ENCODE results near the gene SLC25A30.
"Not testable (repeated sequence)": the region's sequence is repeated elsewhere in the genome, so short reads cannot be mapped to it uniquely, and the experiment has no call there.

The SLC25A30 gene

DNA sequence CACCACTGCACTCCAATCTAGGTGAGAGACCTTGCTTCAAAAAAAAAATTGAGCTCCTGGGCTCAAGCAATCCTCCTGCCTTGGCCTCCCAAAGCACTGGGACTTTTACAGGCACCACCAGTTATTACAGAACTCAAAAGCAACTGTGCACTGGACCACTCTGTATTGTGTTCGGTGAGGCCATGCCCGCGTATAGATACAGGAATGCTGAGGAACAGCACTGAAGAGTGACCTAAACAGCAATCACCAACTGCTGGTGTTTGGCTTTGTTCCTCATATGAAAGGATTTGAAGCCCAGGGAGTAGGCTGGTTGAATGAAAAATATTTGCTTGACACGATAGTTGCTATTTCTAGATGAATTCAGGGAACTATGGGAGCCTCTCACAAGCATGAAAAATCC is 29.5 kb downstream of the SLC25A30 start:
- no peak for DNase-seq

DNA sequence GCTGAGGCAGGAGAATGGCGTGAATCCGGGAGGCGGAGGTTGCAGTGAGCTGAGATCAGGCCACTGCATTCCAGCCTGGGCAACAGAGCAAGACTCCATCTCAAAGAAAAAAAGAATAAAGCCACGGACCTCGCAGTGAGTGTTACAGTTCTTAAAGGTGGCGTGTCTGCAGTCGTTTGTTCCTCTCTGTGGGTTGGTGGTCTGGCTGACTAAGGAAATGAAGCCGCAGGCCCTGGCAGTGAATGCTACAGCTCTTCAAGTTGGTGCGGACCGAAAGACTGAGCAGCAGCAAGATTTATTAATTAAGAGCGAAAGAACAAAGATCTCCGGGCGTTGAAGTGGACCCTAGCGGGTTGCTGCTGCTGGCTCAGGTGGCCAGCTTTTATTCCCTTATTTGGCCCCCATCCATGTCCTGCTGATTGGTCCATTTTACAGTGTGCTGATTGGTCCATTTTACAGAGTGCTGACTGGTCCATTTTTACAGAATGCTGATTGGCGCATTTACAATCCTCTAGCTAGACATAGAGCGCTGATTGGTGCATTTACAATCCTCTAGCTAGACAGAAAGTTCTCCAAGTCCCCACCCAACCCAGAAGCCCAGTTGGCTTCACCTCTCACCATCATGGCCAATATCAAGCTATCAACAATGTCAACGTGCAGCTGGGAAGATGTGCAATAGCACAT is 31.1 kb downstream of the SLC25A30 start:
- not testable (repeated sequence) for DNase-seq

DNA sequence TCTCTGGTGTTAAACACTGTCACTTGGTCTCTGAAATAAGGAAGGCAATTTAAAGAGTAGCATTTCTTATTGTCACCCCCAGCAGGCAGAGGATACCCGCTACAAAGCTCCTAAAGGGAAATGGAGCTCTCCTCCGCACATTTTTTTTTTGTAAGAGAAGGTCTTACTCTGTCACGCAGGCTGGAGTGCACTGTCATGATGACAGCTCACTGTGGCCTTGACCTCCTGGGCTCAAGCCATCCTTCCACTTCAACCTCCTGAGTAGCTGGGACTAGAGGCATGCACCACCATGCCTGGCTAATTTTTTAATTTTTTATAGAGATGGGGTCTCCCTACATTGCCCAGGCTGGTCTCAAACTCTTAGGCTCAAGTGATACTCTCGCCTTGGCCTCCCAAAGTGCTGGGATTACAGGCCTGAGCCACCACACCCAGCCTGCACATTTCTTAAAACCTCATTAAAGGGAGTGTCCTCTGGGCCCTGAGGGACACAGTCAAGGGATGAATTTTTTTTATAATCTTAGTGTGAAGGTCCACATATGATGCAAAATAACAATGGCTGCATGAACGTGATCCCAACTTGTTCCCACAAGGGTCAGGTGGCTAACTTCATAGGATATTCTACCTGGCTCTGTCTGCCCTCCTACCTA is 32.1 kb downstream of the SLC25A30 start:
- no peak for DNase-seq

DNA sequence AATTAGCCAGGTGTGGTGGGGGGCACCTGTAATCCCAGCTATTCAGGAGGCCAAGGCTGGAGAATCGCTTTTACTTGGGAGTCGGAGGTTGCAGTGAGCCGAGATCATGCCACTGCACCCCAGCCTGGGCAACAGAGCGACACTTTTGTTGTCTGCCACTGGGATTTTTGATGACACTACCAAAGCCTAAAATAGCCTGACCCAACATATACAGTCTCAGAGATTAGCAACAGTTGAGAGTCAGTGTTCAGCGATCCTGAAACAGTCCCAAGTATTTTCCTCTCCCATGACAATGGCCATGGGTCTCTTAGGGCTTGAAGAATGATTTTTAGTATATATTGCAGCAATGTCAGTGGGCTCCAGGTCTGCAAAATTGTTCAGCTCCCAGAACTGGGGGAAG is 32.9 kb downstream of the SLC25A30 start:
- DNase-seq: no peak

DNA sequence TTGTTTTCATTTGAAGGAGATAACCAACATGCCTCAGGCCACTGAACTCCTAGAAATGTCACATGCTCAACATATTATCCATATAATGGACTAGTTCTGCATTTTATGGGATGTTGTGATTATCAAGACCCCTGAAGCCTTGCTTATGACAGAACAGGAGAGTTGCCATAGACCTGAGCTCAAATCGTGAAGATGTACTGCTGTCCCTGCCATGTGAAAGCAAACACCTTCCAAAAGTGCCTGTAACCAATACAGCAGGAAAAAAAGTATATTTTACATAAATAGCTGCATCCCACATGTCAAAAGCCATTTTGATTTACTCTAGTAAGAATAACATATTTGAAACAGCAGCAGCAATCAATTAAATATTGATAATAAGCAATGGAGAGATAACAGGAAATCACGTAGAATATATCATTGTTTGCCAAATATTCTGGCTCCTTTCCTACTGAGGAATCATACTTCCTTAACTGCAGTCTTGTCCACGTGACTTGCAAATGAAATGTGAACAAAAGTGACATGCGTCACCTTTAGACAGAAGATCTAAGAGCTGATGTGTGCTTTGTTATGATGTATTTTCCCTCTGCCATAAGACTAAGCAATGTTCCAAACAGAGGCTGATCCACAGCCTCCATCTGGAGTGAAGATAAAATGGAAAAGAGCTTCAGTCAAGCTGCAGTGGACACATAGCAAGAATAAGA is 33.5 kb downstream of the SLC25A30 start:
- no peak for DNase-seq

- not testable (repeated sequence) for DNase-seq
Observed at GRCh38 chr13:45382739-45383138, 35.4 kb downstream of the SLC25A30 start.

- DNase-seq: no peak
Observed at GRCh38 chr13:45381196-45381595, 37.0 kb downstream of the SLC25A30 start.

- not testable (repeated sequence) for DNase-seq
Observed at GRCh38 chr13:45380708-45381107, 37.5 kb downstream of the SLC25A30 start.

- not testable (repeated sequence) for DNase-seq
Observed at GRCh38 chr13:45379516-45379915, 38.7 kb downstream of the SLC25A30 start.

GRCh38 chr13:45378786-45379185 is 39.4 kb downstream of the SLC25A30 start:
- not testable (repeated sequence) for DNase-seq

- DNase-seq: not testable (repeated sequence)
Observed at GRCh38 chr13:45377314-45377713, 40.9 kb downstream of the SLC25A30 start.

DNA sequence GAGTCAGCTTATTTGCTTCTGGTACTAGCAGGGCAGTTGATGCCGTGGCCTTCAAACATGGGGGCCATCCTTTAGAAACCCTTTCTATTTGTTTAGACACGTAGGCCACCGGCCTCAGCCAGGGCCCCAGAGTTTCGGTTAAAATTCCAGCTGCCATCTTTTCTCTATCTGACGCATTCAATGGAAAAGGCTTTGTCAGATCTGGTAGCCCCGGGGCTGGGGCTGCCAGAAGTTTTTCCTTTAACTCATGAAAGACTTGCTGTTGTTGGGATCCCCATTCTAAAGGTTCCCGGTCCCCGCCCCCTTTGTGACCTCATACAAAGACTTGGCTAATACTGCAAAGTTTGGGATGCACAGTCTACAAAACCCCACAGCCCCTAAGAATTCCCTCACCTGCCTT is 41.5 kb downstream of the SLC25A30 start:
- not testable (repeated sequence) for DNase-seq

GRCh38 chr13:45374917-45375316 is 43.3 kb downstream of the SLC25A30 start:
- no peak for DNase-seq

DNA sequence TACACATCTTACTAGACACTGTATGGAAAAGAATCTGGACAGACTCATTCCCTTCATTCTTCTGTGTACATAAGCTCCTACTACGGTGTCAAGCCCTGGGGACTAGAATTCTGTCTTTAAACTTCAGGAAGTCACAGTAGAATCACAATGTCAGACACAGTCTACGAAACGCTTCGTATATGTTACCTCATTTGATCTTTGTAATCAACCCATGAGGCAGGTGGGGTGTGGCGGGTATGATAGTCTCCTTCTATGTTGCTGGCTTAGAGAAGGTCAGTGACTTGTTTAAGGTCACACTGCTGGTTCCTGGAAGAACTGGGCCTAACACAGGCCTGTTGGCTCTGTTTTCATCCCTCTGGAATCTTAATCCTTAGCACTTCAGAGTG is 45.0 kb downstream of the SLC25A30 start:
- DNase-seq: no peak

- DNase-seq: no peak
Observed at GRCh38 chr13:45372189-45373161, 45.7 kb downstream of the SLC25A30 start.

GRCh38 chr13:45370922-45371406 is 47.2 kb downstream of the SLC25A30 start:
- DNase-seq: no peak

DNA sequence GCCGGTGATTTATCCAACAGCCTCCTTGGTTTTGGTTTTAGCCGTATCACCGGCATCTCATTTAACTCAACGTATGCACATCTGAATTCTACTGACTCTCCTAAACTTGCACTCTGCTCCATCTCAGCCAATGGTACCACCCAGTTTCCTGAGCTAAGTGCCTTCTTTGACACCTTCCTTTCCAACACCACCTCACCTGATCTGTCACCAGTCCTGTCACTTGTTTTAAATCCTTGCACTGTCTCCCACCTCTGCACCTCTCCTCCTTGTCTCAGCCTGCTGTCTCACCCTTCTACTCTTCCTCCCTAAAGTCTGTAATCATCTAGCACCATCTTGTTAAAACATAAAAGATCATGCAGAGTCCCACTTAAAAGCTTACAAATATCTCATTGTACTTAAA is 49.1 kb downstream of the SLC25A30 start:
- DNase-seq: no peak

- no peak for DNase-seq
Observed at GRCh38 chr13:45368571-45368970, 49.6 kb downstream of the SLC25A30 start.

- no peak for DNase-seq
Observed at GRCh38 chr13:45368005-45368404, 50.2 kb downstream of the SLC25A30 start.

DNA sequence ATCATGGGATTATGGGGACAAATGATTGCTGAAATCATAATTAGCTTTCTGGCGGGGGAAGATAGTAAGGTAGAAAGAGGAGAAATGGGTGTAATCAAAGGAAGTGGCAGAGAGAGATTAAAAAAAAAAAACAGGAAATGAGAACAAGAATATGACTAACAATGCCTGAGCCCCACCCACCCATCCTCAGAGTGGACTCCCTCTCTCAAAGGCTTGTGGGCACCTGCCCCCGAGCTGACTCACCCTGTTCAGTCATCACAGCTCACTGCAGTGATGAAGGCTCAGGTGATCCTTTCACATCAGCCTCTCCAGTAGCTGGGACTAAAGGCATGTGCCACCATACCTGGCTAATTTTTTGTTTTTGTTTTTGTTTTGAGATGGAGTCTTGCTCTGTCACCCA is 50.8 kb downstream of the SLC25A30 start:
- no peak for DNase-seq

DNA sequence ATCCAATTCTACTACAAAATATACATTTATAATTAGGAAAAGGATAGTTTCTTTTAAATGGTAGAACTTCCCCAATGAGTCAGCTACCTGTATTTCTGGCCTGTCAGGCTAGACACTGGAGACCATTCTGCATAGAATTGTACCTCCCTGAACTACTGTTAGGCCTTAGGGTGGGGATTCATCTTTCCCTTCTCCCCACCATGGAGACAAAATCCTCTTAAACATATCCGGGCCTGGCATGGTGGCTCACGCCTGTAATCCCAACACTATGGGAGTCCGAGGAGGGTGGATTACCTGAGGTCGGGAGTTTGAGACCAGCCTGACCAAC is 52.7 kb downstream of the SLC25A30 start:
- no peak for DNase-seq

DNA sequence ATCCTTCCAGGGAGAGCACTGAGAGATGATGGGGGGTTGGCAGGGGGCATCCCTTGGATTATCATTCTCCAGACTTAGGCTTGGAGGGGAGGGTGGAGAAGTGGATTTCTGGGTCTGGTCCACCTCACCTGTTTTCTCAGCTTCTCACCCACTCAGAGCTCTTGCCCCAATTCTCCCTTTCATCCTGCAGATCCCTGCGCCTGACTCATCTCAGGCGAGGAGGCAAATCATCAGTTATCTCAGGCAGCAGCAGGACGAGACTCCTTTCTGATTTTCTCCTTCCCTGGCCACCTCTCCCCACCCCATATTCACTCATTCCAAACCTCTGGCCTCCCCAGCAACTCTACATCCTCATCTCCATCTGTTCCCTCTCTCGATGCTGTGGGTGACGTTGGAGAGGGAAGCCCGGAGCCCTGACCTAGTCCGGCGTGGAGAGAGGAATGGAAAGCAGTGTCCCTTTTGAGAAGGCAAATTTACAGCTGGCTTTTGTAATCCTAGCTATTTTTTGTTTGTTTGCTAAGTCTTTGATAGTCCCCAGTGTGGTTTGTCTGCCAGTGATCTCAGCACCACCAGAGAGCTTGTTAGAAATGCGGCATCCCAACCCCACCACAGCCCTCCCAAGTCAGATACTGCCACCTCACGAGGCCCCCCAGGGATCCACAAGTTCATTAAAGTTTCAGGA is 53.2 kb downstream of the SLC25A30 start:
- no peak for DNase-seq

All from NCI-H1092 treated with DMSO at 0.1 percent for 48 hours (cell line).